ENCODE results near the gene LMOD1.
"Not testable (repeated sequence)": the region's sequence is repeated elsewhere in the genome, so short reads cannot be mapped to it uniquely, and the experiment has no call there.

Gene LMOD1

GRCh38 chr1:201946224-201946908 lies at the start of gene LMOD1:
Gene LMOD1 (minus strand): TSS chr1:201946548. CDS start chr1:201946340, 208 bp downstream.
- DNase-seq (ENCODE audit: low spot score): peak; percentile 74

GRCh38 chr1:201990427-201990826 lies 44.1 kb upstream of the LMOD1 start:
- DNase-seq (ENCODE audit: low spot score): no peak

GRCh38 chr1:201989354-201990128 lies 43.2 kb upstream of the LMOD1 start:
- no peak for DNase-seq (ENCODE audit: low spot score)

- DNase-seq (ENCODE audit: low spot score): no peak
These were observed 42.3 kb upstream of the LMOD1 start for GRCh38 chr1:201988601-201989000.

- no peak for DNase-seq (ENCODE audit: low spot score)
These were observed 39.0 kb upstream of the LMOD1 start for GRCh38 chr1:201985355-201985754.

GRCh38 chr1:201984446-201984845 lies 38.1 kb upstream of the LMOD1 start:
- no peak for DNase-seq (ENCODE audit: low spot score)

GRCh38 chr1:201983380-201983805 lies 37.0 kb upstream of the LMOD1 start:
- no peak for DNase-seq (ENCODE audit: low spot score)

GRCh38 chr1:201982623-201983379 lies 36.5 kb upstream of the LMOD1 start, which contains the start of gene RNPEP:
Gene RNPEP (plus strand): TSS chr1:201982648. CDS start chr1:201982667, 19 bp downstream.
- DNase-seq (ENCODE audit: low spot score): peak; percentile 77

GRCh38 chr1:201982082-201982622 lies 35.8 kb upstream of the LMOD1 start:
- peak; percentile 58 for DNase-seq (ENCODE audit: low spot score)

- no peak for DNase-seq (ENCODE audit: low spot score)
These were observed 24.2 kb upstream of the LMOD1 start for GRCh38 chr1:201970334-201971159.

- DNase-seq (ENCODE audit: low spot score): no peak
These were observed 22.0 kb upstream of the LMOD1 start for GRCh38 chr1:201968202-201968925.

- DNase-seq (ENCODE audit: low spot score): no peak
These were observed 19.8 kb upstream of the LMOD1 start for GRCh38 chr1:201966171-201966570.

- no peak for DNase-seq (ENCODE audit: low spot score)
These were observed 17.9 kb upstream of the LMOD1 start for GRCh38 chr1:201964261-201964660.

GRCh38 chr1:201962382-201962781 lies 16.0 kb upstream of the LMOD1 start:
- DNase-seq (ENCODE audit: low spot score): not testable (repeated sequence)

GRCh38 chr1:201958348-201958747 lies 12.0 kb upstream of the LMOD1 start:
- DNase-seq (ENCODE audit: low spot score): no peak

GRCh38 chr1:201955729-201956143 lies 9.4 kb upstream of the LMOD1 start:
- no peak for DNase-seq (ENCODE audit: low spot score)

- peak; percentile 99 for DNase-seq (ENCODE audit: low spot score)
These were observed 8.8 kb upstream of the LMOD1 start, which contains the start of gene TIMM17A for GRCh38 chr1:201955009-201955728. Gene TIMM17A (plus strand): TSS chr1:201955503. CDS start chr1:201955527, 24 bp downstream.

GRCh38 chr1:201954263-201955008 lies 8.1 kb upstream of the LMOD1 start:
- no peak for DNase-seq (ENCODE audit: low spot score)

GRCh38 chr1:201949491-201949890 lies 3.1 kb upstream of the LMOD1 start:
- DNase-seq (ENCODE audit: low spot score): no peak

All from Ammon's horn (tissue), 1 donor.